K562 (cell line): ENCODE measurements around the gene ATF6B. TPM values are rescaled to one million over a fixed set of nuclear protein-coding genes. Genes with fewer than 3 reads are reported as not detected.
A peak's percentile ranks its signal among the peaks of the same experiment; 100 is the strongest.

Experiments used
- ARHGAP35 ChIP-seq: fragments of 450-650 bp; IDR thresholded peaks from 2 replicates; pipeline ENCODE4 v1.6.1; 2018; ENCODE audit not compliant: partially characterized antibody
- ATF1 ChIP-seq, 2 experiments: fragments of 450-650 bp in 1 of 2; IDR thresholded peaks; 2 replicates each; pipeline ENCODE4 v1.6.1; 2016; ENCODE audit warnings: missing compliant biosample characterization in 1 of 2, missing genetic modification characterization in 1 of 2
- CBFA2T3 ChIP-seq: fragments of 450-650 bp; IDR thresholded peaks from 2 replicates; pipeline ENCODE4 v1.6.1; 2017
- COPS2 ChIP-seq: fragments of 450-650 bp; conservative IDR thresholded peaks from 2 replicates; pipeline ENCODE4 v1.6.1; 2016; ENCODE audit warnings: mild to moderate bottlenecking, moderate library complexity
- E2F5 ChIP-seq: sonication (generic); formaldehyde crosslinking; IDR thresholded peaks from 2 replicates; pipeline ENCODE4 v1.8.0; 2022; ENCODE audit warnings: mild to moderate bottlenecking, missing genetic modification reagents
- EGR1 ChIP-seq: fragments of 450-650 bp; conservative IDR thresholded peaks from 2 replicates; pipeline ENCODE4 v1.6.1; 2017; ENCODE audit warnings: mild to moderate bottlenecking
- ELF4 ChIP-seq: fragments of 450-650 bp; formaldehyde crosslinking; IDR thresholded peaks from 2 replicates; pipeline ENCODE4 v1.4.0; 2022; ENCODE audit warnings: missing genetic modification characterization
- ETV6 ChIP-seq, 3 experiments: fragments of 150-350 bp in 1 of 3; sonication (generic) in 1 of 3; formaldehyde crosslinking in 1 of 3; IDR thresholded peaks; 2 replicates each; pipeline versions ENCODE4 v1.6.1 to v1.8.0; 2014 to 2022; ENCODE audit warnings: borderline replicate concordance in 2 of 3, low read depth in 2 of 3, antibody characterized with exemption in 1 of 3, low read length in 1 of 3, mild to moderate bottlenecking in 1 of 3, missing genetic modification reagents in 1 of 3
- JUND ChIP-seq, 2 experiments: IDR thresholded peaks; 2 replicates in 1 of 2; 3 replicates in 1 of 2; pipeline ENCODE4 v1.6.1; 2011; ENCODE audit warnings: borderline replicate concordance in 2 of 2, low read depth in 2 of 2, low read length in 2 of 2, improper control_type of control experiment in 1 of 2, missing biosample characterization in 1 of 2, missing genetic modification characterization in 1 of 2, missing genetic modification reagents in 1 of 2
- KLF13 ChIP-seq: fragments of 450-650 bp; IDR thresholded peaks from 2 replicates; pipeline ENCODE4 v1.6.1; 2016; ENCODE audit warnings: missing genetic modification characterization, low read depth, mild to moderate bottlenecking, missing compliant biosample characterization, moderate library complexity, borderline replicate concordance
- KLF6 ChIP-seq: fragments of 250-450 bp; sonication (Bioruptor Pico); IDR thresholded peaks from 2 replicates; pipeline ENCODE4 v1.4.0; 2020; ENCODE audit warnings: mild to moderate bottlenecking, moderate library complexity, borderline replicate concordance
- LCOR ChIP-seq: sonication (generic); formaldehyde crosslinking; IDR thresholded peaks from 2 replicates; pipeline ENCODE4 v1.8.0; 2022; ENCODE audit warnings: mild to moderate bottlenecking, missing genetic modification reagents
- MEIS2 ChIP-seq: fragments of 450-650 bp; IDR thresholded peaks from 2 replicates; pipeline ENCODE4 v1.6.1; 2014; ENCODE audit warnings: mild to moderate bottlenecking; ENCODE audit not compliant: partially characterized antibody
- MTA2 ChIP-seq: fragments of 450-650 bp; IDR thresholded peaks from 2 replicates; pipeline ENCODE4 v1.6.1; 2016; ENCODE audit warnings: low read depth
- NR2C2 ChIP-seq, 2 experiments: fragments of 200-800 bp in 1 of 2; sonication (Bioruptor generic) in 1 of 2; sonication (generic) in 1 of 2; formaldehyde crosslinking in 1 of 2; IDR thresholded peaks; 2 replicates each; pipeline versions ENCODE4 v1.6.1 to v1.8.0; 2016 to 2022; ENCODE audit warnings: mild to moderate bottlenecking in 1 of 2, missing compliant biosample characterization in 1 of 2, missing genetic modification characterization in 1 of 2, missing genetic modification reagents in 1 of 2
- NUFIP1 ChIP-seq: fragments of 450-650 bp; IDR thresholded peaks from 2 replicates; pipeline ENCODE4 v1.6.1; 2018; ENCODE audit not compliant: partially characterized antibody
- RAD51 ChIP-seq: fragments of 450-650 bp; IDR thresholded peaks from 2 replicates; pipeline ENCODE4 v1.7.1; 2016; ENCODE audit warnings: low read depth, mild to moderate bottlenecking, borderline replicate concordance
- SAFB ChIP-seq: fragments of 200-400 bp; formaldehyde crosslinking; IDR thresholded peaks from 2 replicates; pipeline ENCODE4 v1.6.1; 2017; ENCODE audit warnings: low read depth, low read length, borderline replicate concordance
- TAF9B ChIP-seq: fragments of 450-650 bp; IDR thresholded peaks from 2 replicates; pipeline ENCODE4 v1.6.1; 2018; ENCODE audit warnings: mild to moderate bottlenecking; ENCODE audit not compliant: partially characterized antibody
- TCF15 ChIP-seq: fragments of 250-450 bp; sonication (Bioruptor Pico); IDR thresholded peaks from 2 replicates; pipeline ENCODE4 v1.8.0; 2022; ENCODE audit warnings: moderate library complexity, mild to moderate bottlenecking, inconsistent platforms
- ZBED1 ChIP-seq: IDR thresholded peaks from 2 replicates; pipeline ENCODE4 v1.6.1; 2014
- ZEB2 ChIP-seq: fragments of 450-650 bp; IDR thresholded peaks from 2 replicates; pipeline ENCODE4 v1.6.1; 2016
- ZNF561 ChIP-seq: fragments of 450-650 bp; formaldehyde crosslinking; conservative IDR thresholded peaks from 2 replicates; pipeline ENCODE4 v1.4.0; 2020; ENCODE audit warnings: mild to moderate bottlenecking, moderate library complexity
- polyA plus RNA-seq, 8 experiments: library from polyadenylated mRNA; depleted of rRNA in 4 of 8; stranded (reverse) in 5 of 8; unstranded in 3 of 8; fragments of >200 nt; fragmentation: Nextera tagmentation in 2 of 8; fragmentation: Illumina TruSeq in 1 of 8; extraction: Ambion mirVana in 2 of 8; extraction: Trizol in 1 of 8; gene quantifications; 2 replicates each; pipeline versions ENCODE4 v1.2.1 to v1.2.3, GENCODE V29; 2011 to 2014; ENCODE audit warnings: inconsistent platforms in 1 of 8, missing spikeins in 1 of 8
- total RNA-seq, 7 experiments: library from RNA; depleted of rRNA in 6 of 7; stranded (reverse); fragments of >200 nt in 6 of 7; fragmentation: Illumina TruSeq in 2 of 7; extraction: Trizol in 2 of 7; gene quantifications; 2 replicates each; pipeline versions ENCODE4 v1.2.1 to v1.2.3, GENCODE V29; 2011 to 2021; ENCODE audit warnings: low replicate concordance in 1 of 7
- TF ChIP-seq, protein P1 (sequence below), 2 experiments: fragments of 450-650 bp in 1 of 2; sonication (generic) in 1 of 2; formaldehyde crosslinking in 1 of 2; IDR thresholded peaks in 1 of 2; conservative IDR thresholded peaks in 1 of 2; 2 replicates each; pipeline versions ENCODE4 v1.6.1 to v1.8.1; 2016 to 2023; ENCODE audit warnings: mild to moderate bottlenecking in 2 of 2, moderate library complexity in 2 of 2, inconsistent platforms in 1 of 2, missing genetic modification reagents in 1 of 2

ATF6B gene
- total and polyA plus RNA-seq, 9 of the 15 experiments (the other 6 are each of a cell fraction or from before 2014, with no cell fraction given): 20.7 to 131 (median 31.7) TPM

GRCh38 chr6:32126880-32127279 is 1.2 kb downstream of the ATF6B start (continued):
- no peak for TF ChIP-seq ATF1 (CRISPR knock-in tag; IDR thresholded peaks at IDR 0.05)
- TF ChIP-seq ATF1 (tag; IDR thresholded peaks at IDR 0.05): no peak
- no peak for TF ChIP-seq ZNF561 (CRISPR knock-in tag)
- no peak for TF ChIP-seq SAFB
- TF ChIP-seq CBFA2T3: no peak
- TF ChIP-seq TAF9B: no peak
- TF ChIP-seq NR2C2 (CRISPR knock-in tag; IDR thresholded peaks at IDR 0.05): no peak
- TF ChIP-seq NR2C2 (tag; IDR thresholded peaks at IDR 0.05): no peak
- no peak for TF ChIP-seq COPS2
- no peak for TF ChIP-seq KLF6 (CRISPR knock-in tag)
- no peak for TF ChIP-seq TCF15
- no peak for TF ChIP-seq E2F5
- no peak for TF ChIP-seq ZBED1
- TF ChIP-seq EGR1: no peak; the same call in 1 of the 2 replicates
- peak; percentile 59 for TF ChIP-seq MEIS2
- no peak for TF ChIP-seq ETV6 (IDR thresholded peaks at IDR 0.05; ENCODE audit: borderline replicate concordance in 1 of 2, low read depth in 2 of 2, low read length in 1 of 2)
- TF ChIP-seq ETV6 (CRISPR knock-in tag; IDR thresholded peaks at IDR 0.05; ENCODE audit: borderline replicate concordance): no peak
- TF ChIP-seq NUFIP1: no peak
- 0 out of 2 replicates have a peak, but pooled peaks have one; percentile 14 for TF ChIP-seq JUND (IDR thresholded peaks at IDR 0.05; ENCODE audit: borderline replicate concordance, low read depth, low read length)
- TF ChIP-seq JUND (tag; IDR thresholded peaks at IDR 0.05; ENCODE audit: borderline replicate concordance, low read depth, low read length): no peak; the same call in 2 of the 3 replicates
- TF ChIP-seq ARHGAP35: peak; percentile 49
- 0 out of 2 replicates have a peak, but pooled peaks have one; percentile 34 for TF ChIP-seq ZEB2
- TF ChIP-seq RAD51: no peak
- TF ChIP-seq, protein P1, sequence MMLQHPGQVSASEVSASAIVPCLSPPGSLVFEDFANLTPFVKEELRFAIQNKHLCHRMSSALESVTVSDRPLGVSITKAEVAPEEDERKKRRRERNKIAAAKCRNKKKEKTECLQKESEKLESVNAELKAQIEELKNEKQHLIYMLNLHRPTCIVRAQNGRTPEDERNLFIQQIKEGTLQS (IDR thresholded peaks at IDR 0.05): peak; percentile 56; the same call in 1 of the 2 replicates
- TF ChIP-seq, protein P1 (CRISPR knock-in tag; conservative IDR thresholded peaks at IDR 0.05): no peak
- no peak for TF ChIP-seq ELF4 (CRISPR knock-in tag)
- no peak for TF ChIP-seq KLF13
- TF ChIP-seq LCOR: no peak
- no peak for TF ChIP-seq MTA2
